ENCODE results near the gene DYNC1I1.
A peak's percentile ranks its signal among the peaks of the same experiment; 100 is the strongest.

Gene DYNC1I1

DNA sequence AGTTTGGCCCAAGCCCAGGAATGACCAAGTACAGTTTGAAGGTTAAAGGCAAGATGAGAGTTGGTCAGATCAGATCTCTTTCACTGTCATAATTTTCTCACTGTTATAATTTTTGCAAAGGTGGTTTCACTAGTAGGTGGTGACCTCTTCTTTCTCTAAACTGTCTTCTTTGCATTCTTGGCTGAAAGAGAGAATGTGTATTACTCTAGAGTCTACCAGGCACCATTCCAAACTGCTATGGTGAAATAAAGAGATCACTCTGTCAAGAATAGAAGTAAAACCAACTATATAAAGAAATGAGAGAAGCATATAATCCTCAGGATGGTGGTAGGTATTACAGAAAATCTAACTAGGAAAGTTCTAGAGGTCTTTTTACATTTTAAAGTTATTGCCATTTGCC, 72.7 kb downstream of the DYNC1I1 start:
- no peak overlapping the region for H3K4me3 ChIP-seq (ENCODE audit: low read length)
- TF ChIP-seq, protein P1, sequence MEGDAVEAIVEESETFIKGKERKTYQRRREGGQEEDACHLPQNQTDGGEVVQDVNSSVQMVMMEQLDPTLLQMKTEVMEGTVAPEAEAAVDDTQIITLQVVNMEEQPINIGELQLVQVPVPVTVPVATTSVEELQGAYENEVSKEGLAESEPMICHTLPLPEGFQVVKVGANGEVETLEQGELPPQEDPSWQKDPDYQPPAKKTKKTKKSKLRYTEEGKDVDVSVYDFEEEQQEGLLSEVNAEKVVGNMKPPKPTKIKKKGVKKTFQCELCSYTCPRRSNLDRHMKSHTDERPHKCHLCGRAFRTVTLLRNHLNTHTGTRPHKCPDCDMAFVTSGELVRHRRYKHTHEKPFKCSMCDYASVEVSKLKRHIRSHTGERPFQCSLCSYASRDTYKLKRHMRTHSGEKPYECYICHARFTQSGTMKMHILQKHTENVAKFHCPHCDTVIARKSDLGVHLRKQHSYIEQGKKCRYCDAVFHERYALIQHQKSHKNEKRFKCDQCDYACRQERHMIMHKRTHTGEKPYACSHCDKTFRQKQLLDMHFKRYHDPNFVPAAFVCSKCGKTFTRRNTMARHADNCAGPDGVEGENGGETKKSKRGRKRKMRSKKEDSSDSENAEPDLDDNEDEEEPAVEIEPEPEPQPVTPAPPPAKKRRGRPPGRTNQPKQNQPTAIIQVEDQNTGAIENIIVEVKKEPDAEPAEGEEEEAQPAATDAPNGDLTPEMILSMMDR (conservative IDR thresholded peaks at IDR 0.05; ENCODE audit: low read depth, low read length), result no peak
- no peak for DNase-seq (ENCODE audit: low read depth)

DNA sequence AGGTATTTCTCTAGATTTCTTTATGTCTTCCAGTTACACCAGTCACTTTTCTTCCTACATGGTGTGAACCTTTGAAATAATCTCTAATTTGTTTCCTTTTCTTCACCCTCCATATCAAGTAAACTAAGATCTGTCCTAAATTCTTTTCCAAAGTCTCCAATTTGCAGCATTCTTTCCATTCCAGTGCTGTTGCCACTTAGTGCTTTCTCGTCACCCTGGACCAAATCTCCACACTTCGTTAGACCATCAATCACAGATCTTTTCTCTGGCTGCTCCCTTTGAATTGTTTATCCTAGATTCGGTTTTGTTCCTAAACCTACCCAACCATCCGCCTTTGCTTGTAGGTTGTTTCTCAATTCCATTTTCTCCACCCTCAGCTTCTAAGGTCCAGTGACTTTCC, 74.7 kb downstream of the DYNC1I1 start:
- TF ChIP-seq, protein P1 (conservative IDR thresholded peaks at IDR 0.05; ENCODE audit: low read depth, low read length), result no peak
- DNase-seq (ENCODE audit: low read depth), result no peak
- H3K4me3 ChIP-seq (ENCODE audit: low read length), result no peak overlapping the region

DNA sequence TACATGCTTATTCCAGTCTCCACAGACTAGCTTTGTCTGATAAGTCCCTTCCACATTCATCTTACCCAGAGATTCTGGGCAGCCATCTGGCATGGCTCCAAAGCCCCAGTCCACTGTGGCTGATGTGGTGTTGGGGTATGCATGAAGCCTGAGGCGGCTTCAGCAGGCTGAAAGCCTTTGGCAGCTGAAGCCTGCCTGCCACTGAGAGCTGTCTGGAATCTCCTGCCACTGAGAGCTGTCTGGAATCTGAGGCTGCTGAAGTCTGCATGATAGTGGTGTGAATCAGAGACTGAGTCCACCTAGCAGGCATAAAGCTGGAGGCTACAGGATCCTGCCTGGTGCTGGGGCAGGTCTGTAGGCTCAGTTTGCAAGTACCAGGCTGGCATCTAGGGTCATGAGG, 87.1 kb downstream of the DYNC1I1 start:
- TF ChIP-seq, protein P1 (conservative IDR thresholded peaks at IDR 0.05; ENCODE audit: low read depth, low read length), result no peak
- no peak overlapping the region for H3K4me3 ChIP-seq (ENCODE audit: low read length)
- DNase-seq (ENCODE audit: low read depth), result peak; percentile 78

DNA sequence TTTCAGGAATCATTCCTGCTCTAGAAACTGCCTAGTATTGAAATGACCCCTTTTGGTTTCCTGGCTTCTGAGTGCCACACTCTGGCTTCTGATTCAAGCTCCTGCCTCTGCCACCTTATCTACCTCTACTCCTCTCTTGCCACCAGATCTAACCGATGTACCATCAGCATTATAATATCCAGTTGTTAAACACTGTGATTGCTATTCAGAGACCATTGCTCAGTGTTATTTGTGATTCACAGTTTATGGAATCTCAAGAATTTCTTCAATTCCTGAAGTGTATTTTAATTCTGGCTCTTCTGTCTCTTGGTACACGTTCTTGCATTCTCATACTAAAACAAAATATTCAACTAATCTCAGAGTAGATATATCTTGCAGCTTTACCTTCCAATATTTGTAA, 88.7 kb downstream of the DYNC1I1 start:
- no peak for DNase-seq (ENCODE audit: low read depth)
- TF ChIP-seq, protein P1 (conservative IDR thresholded peaks at IDR 0.05; ENCODE audit: low read depth, low read length), result no peak
- no peak overlapping the region for H3K4me3 ChIP-seq (ENCODE audit: low read length)

DNA sequence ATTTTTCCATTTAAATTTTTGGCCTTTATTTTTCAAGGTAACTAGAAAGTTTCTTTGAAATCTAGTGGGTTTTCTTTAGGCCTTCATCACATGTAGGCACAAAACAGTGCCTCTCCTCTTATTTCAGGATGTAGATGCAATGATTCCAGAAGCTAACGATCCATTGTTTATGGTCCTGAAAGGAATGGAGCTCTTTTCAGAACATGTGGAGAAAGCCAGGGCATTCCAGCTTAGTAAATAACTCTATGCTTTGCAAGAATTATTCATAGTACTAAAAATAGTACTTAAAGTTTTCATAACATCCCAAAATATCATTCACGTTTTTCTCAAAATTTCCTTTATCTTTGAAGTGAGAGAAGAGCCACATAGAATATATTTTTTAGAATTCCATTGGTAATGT, 91.3 kb downstream of the DYNC1I1 start:
- H3K4me3 ChIP-seq (ENCODE audit: low read length), result no peak overlapping the region
- DNase-seq (ENCODE audit: low read depth), result no peak
- TF ChIP-seq, protein P1 (conservative IDR thresholded peaks at IDR 0.05; ENCODE audit: low read depth, low read length), result no peak

DNA sequence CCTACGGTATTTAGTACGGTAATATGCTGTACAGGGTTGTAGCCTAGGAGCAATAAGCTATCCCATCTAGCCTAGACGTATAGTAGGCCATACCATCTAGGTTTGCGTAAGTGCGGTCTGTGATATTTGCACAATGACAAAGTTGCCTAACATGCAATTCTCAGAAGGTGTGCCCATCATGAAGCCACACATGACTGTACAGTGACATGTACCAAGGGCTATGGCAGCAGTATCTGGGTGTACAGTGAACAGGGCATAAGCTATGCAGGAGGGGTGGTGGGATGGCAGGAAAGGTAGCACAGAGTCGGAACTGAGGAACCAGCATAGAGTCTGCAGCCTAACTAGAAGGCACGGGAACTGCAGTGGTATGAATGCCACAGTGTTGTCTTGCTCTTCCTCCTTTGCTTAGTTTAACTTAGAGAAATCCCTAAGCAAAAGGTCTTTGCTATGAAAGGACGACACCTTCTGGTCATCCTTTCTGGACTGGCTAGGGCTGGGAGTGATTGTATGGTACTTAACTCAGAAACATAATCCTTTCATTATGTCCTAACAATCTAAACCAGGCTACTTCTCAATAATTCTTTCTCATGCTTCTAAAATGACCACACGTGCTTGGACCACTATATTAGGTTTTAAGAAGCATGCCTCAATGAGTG, 93.5 kb downstream of the DYNC1I1 start:
- DNase-seq (ENCODE audit: low read depth), result no peak
- no peak overlapping the region for H3K4me3 ChIP-seq (ENCODE audit: low read length)

DNA sequence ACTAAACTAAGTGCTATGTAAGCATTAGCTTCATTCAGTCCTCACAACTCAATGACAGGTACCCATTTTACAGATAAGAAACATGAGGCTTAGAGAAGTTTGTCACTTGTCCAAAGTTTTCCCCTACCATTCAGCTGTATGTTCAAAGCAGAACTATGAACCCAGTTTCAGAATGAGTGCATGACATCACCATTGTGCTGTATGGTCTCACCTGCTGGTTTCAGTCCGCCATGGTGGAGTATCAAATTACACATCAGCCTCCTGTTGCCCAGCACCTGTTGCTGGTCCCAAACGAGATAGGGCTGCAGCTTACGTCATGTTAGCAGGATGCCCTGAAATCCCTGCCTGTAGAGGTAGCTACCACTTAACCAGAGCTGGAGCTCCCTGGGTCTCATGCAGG, 95.0 kb downstream of the DYNC1I1 start:
- DNase-seq (ENCODE audit: low read depth), result no peak
- TF ChIP-seq, protein P1 (conservative IDR thresholded peaks at IDR 0.05; ENCODE audit: low read depth, low read length), result no peak
- H3K4me3 ChIP-seq (ENCODE audit: low read length), result no peak overlapping the region

More for the DNA sequence above, 93.5 kb downstream of the DYNC1I1 start:
- TF ChIP-seq, protein P1 (conservative IDR thresholded peaks at IDR 0.05; ENCODE audit: low read depth, low read length), result peak; percentile 63
